Measurements from ENCODE around the gene ZKSCAN8. TPM values are rescaled to one million over a fixed set of nuclear protein-coding genes. Genes with fewer than 3 reads are reported as not detected.

The ZKSCAN8 gene
- total RNA-seq, 1 experiment from 2014 or later, result 12.0 TPM

GRCh38 chr6:28159029-28159607 lies 17.4 kb downstream of the ZKSCAN8 start:
- no peaks in the 10 kb centered on the region for H4K20me1 ChIP-seq (ENCODE audit: low read length)
- intact Hi-C loops (cut with micrococcal nuclease), result no loop called here
- no peaks in the 10 kb centered on the region for H3K9me3 ChIP-seq (ENCODE audit: low read length)
- no TSS peak for BruUV-seq (replicated peaks)
- DNase-seq (no peak), ATAC-seq (no peak)
- ChIA-PET CTCF (no interaction called here), POLR2A (ENCODE audit: unreplicated experiment) (no interaction called here)
- H3K4me1 ChIP-seq (ENCODE audit: insufficient read depth, low read length), result no peaks in the 10 kb centered on the region
- H3K4me2 ChIP-seq (ENCODE audit: low read length), result no peak overlapping the region
- H3K27ac ChIP-seq (ENCODE audit: low read length), result no peak overlapping the region
- no peaks in the 10 kb centered on the region for H3K79me2 ChIP-seq (ENCODE audit: low read length)
- TF ChIP-seq CTCF (conservative IDR thresholded peaks at IDR 0.05; ENCODE audit: low read depth, low read length), result no peak
- no peak for TF ChIP-seq EZH2phosphoT487 (IDR thresholded peaks at IDR 0.05; ENCODE audit: borderline replicate concordance, low read length)
- TF ChIP-seq EZH2 (IDR thresholded peaks at IDR 0.05; ENCODE audit: low read length, unreplicated experiment), result no peak
- no peak overlapping the region for H3K4me3 ChIP-seq (ENCODE audit: low read length)
- no peak overlapping the region for H3K9ac ChIP-seq (ENCODE audit: low read length)
- no peak overlapping the region for H2AFZ ChIP-seq (ENCODE audit: low read length)
- H3K36me3 ChIP-seq (ENCODE audit: low read depth, low read length), result peaks cover 26% of the 10 kb centered on the region
- no peaks in the 10 kb centered on the region for H3K27me3 ChIP-seq (ENCODE audit: low read length)
- no peaks in the 10 kb centered on the region for H3K9me2 ChIP-seq (replicated peaks; ENCODE audit: low read length)
- no peaks in the 10 kb centered on the region for H3F3A ChIP-seq (ENCODE audit: low read length, unreplicated experiment)

- no peak for ATAC-seq
- Histone ChIP-seq H3K27ac (ENCODE audit: low read length) (no peak overlapping the region), H3K27me3 (ENCODE audit: low read length) (no peaks in the 10 kb centered on the region), H3F3A (ENCODE audit: low read length, unreplicated experiment) (no peaks in the 10 kb centered on the region), H3K79me2 (ENCODE audit: low read length) (no peaks in the 10 kb centered on the region), H3K4me1 (ENCODE audit: insufficient read depth, low read length) (no peaks in the 10 kb centered on the region), H3K9ac (ENCODE audit: low read length) (no peak overlapping the region), H3K9me3 (ENCODE audit: low read length) (no peaks in the 10 kb centered on the region), H2AFZ (ENCODE audit: low read length) (no peak overlapping the region), H3K4me3 (ENCODE audit: low read length) (no peak overlapping the region), H3K36me3 (ENCODE audit: low read depth, low read length) (peaks cover 16% of the 10 kb centered on the region), H3K4me2 (ENCODE audit: low read length) (no peak overlapping the region), H3K9me2 (replicated peaks; ENCODE audit: low read length) (no peaks in the 10 kb centered on the region), H4K20me1 (ENCODE audit: low read length) (no peaks in the 10 kb centered on the region)
- ChIA-PET POLR2A (ENCODE audit: unreplicated experiment) (no interaction called here), CTCF (no interaction called here)
- no peak for DNase-seq
- intact Hi-C loops (cut with micrococcal nuclease), result no loop called here
- TF ChIP-seq CTCF (conservative IDR thresholded peaks at IDR 0.05; ENCODE audit: low read depth, low read length), result no peak
- BruUV-seq (replicated peaks), result TSS peak; percentile 4
Observed at GRCh38 chr6:28160233-28160632, 18.6 kb downstream of the ZKSCAN8 start.

GRCh38 chr6:28161410-28162079 lies 19.9 kb downstream of the ZKSCAN8 start:
- ATAC-seq (no peak), DNase-seq (no peak)
- no peak for TF ChIP-seq EZH2 (IDR thresholded peaks at IDR 0.05; ENCODE audit: low read length, unreplicated experiment)
- TF ChIP-seq EZH2phosphoT487 (IDR thresholded peaks at IDR 0.05; ENCODE audit: borderline replicate concordance, low read length), result no peak
- no peak for TF ChIP-seq CTCF (conservative IDR thresholded peaks at IDR 0.05; ENCODE audit: low read depth, low read length)
- Histone ChIP-seq H4K20me1 (ENCODE audit: low read length) (no peaks in the 10 kb centered on the region), H3K9me3 (ENCODE audit: low read length) (no peaks in the 10 kb centered on the region), H3K27me3 (ENCODE audit: low read length) (no peaks in the 10 kb centered on the region), H3K9me2 (replicated peaks; ENCODE audit: low read length) (no peaks in the 10 kb centered on the region), H3K27ac (ENCODE audit: low read length) (no peak overlapping the region), H3K36me3 (ENCODE audit: low read depth, low read length) (peaks cover 3% of the 10 kb centered on the region; the same call in 1 of the 2 replicates), H3K9ac (ENCODE audit: low read length) (no peak overlapping the region), H3K4me2 (ENCODE audit: low read length) (no peak overlapping the region), H3F3A (ENCODE audit: low read length, unreplicated experiment) (no peaks in the 10 kb centered on the region), H2AFZ (ENCODE audit: low read length) (no peak overlapping the region), H3K79me2 (ENCODE audit: low read length) (no peaks in the 10 kb centered on the region), H3K4me1 (ENCODE audit: insufficient read depth, low read length) (0 out of 2 replicates have a peak, but pooled peaks cover under 1% of the 10 kb centered on the region), H3K4me3 (ENCODE audit: low read length) (no peak overlapping the region)
- ChIA-PET POLR2A (ENCODE audit: unreplicated experiment) (no interaction called here), CTCF (no interaction called here)
- intact Hi-C loops (cut with micrococcal nuclease), result no loop called here
- BruUV-seq (replicated peaks), result no TSS peak

All from PC-3 (cell line).